Measurements from ENCODE around the gene ATXN1L. TPM values are rescaled to one million over a fixed set of nuclear protein-coding genes. Genes with fewer than 3 reads are reported as not detected.

The ATXN1L gene
- total and polyA plus RNA-seq, 11 donors: 6.9 to 24.2 (median 17.7) TPM

- DNase-seq (no peak), ATAC-seq (no peak)
- H3K27me3 ChIP-seq: no peaks in the 10 kb centered on the region
- H3K36me3 ChIP-seq: peaks cover 0 to 72% (median 47%) of the 10 kb centered on the region in 9 donors
- no peaks in the 10 kb centered on the region for H3K9me3 ChIP-seq
- 59 to 79% (median 72%) methylated on average over 4 of the region's 4 CpGs for WGBS, 4 donors
- TF ChIP-seq CTCF (IDR thresholded peaks at IDR 0.05) (no peak), POLR2A (IDR thresholded peaks at IDR 0.05) (no peak)
- H3K27ac ChIP-seq: no peak overlapping the region
- no peak overlapping the region for H3K4me3 ChIP-seq
- H3K4me1 ChIP-seq: peaks cover 0 to 35% (median 10%) of the 10 kb centered on the region in 12 donors
- intact Hi-C loops (cut with DNase I): no loop called here
Measured at GRCh38 chr16:71878911-71879310, 33.1 kb downstream of the ATXN1L start.

GRCh38 chr16:71880176-71880575 lies 34.4 kb downstream of the ATXN1L start:
- no peak for DNase-seq
- Histone ChIP-seq H3K27me3 (no peaks in the 10 kb centered on the region), H3K4me1 (peaks cover 0 to 42% (median 11%) of the 10 kb centered on the region in 12 donors), H3K36me3 (peaks cover 0 to 61% (median 39%) of the 10 kb centered on the region in 9 donors), H3K27ac (peak overlapping the region in 1 of 12 donors; percentile 21), H3K9me3 (no peaks in the 10 kb centered on the region), H3K4me3 (no peak overlapping the region)
- intact Hi-C loops (cut with DNase I): loop anchor here in 9 of 10 donors (5.0 to 10.0 kb wide), 5 partner anchors 33 to 82 kb away; partner anchors contain the start of genes ATXN1L (in 2 of the 9) and AP1G1 (in 1 of the 9)
- 78 to 87% (median 83%) methylated on average over 4 of the region's 4 CpGs for WGBS, 4 donors
- no peak for ATAC-seq
- TF ChIP-seq CTCF (IDR thresholded peaks at IDR 0.05) (no peak), POLR2A (IDR thresholded peaks at IDR 0.05) (no peak)

GRCh38 chr16:71882505-71883167 lies 36.9 kb downstream of the ATXN1L start:
- DNase-seq (peak in 3 of 5 donors; percentile 45 to 64 (median 55)), ATAC-seq (peak; percentile 32 to 71 (median 46))
- no peaks in the 10 kb centered on the region for H3K9me3 ChIP-seq
- H3K4me3 ChIP-seq: peak overlapping the region in 11 of 12 donors; percentile 7 to 100 (median 94)
- peaks cover 0 to 40% (median 20%) of the 10 kb centered on the region in 9 donors for H3K36me3 ChIP-seq
- no peaks in the 10 kb centered on the region for H3K27me3 ChIP-seq
- peaks cover 0 to 45% (median 11%) of the 10 kb centered on the region in 12 donors for H3K4me1 ChIP-seq
- TF ChIP-seq CTCF (IDR thresholded peaks at IDR 0.05): peak; percentile 84 to 99 (median 90)
- no peak for TF ChIP-seq POLR2A (IDR thresholded peaks at IDR 0.05)
- 8 to 10% (median 9%) methylated on average over 9 of the region's 9 CpGs for WGBS, 4 donors
- H3K27ac ChIP-seq: peak overlapping the region in 9 of 12 donors; percentile 83 to 96 (median 92)
- intact Hi-C loops (cut with DNase I): loop anchor here (1.0 to 10.0 kb wide), 8 partner anchors 12 to 80 kb away; partner anchors contain the start of genes ATXN1L (in 2 of the 10) and AP1G1 (in 1 of the 10)

- H3K27me3 ChIP-seq: no peaks in the 10 kb centered on the region
- DNase-seq: peak in 4 of 5 donors; percentile 40 to 60 (median 54)
- WGBS, 4 donors: 0 to 1% (median 1%) methylated on average over 15 to 46 of the region's 46 CpGs
- H3K4me3 ChIP-seq: peak overlapping the region; percentile 67 to 100 (median 94)
- no peaks in the 10 kb centered on the region for H3K9me3 ChIP-seq
- TF ChIP-seq CTCF (IDR thresholded peaks at IDR 0.05) (peak in 4 of 12 donors; percentile 32 to 60 (median 46)), POLR2A (IDR thresholded peaks at IDR 0.05) (no peak)
- intact Hi-C loops (cut with DNase I): loop anchor here in 9 of 10 donors (1.0 to 10.0 kb wide), 7 partner anchors 11 to 79 kb away; partner anchors contain the start of genes ATXN1L (in 2 of the 9) and AP1G1 (in 1 of the 9)
- peaks cover 0 to 34% (median 17%) of the 10 kb centered on the region in 9 donors for H3K36me3 ChIP-seq
- H3K4me1 ChIP-seq: peaks cover 0 to 45% (median 11%) of the 10 kb centered on the region in 12 donors
- H3K27ac ChIP-seq: peak overlapping the region; percentile 72 to 96 (median 90)
- ATAC-seq: peak; percentile 9 to 70 (median 56)
Measured at GRCh38 chr16:71883168-71883848, 37.5 kb downstream of the ATXN1L start.
